Endothelial cell of umbilical vein (primary cell): Measurements from ENCODE around the gene MED27. TPM values are rescaled to one million over a fixed set of nuclear protein-coding genes. Genes with fewer than 3 reads are reported as not detected.

Experiments
- BruUV-seq: library from RNA; stranded (reverse); fragments of 400-500 nt; replicated peaks from 2 replicates; lab custom pipeline; 2021; lab: Mats Ljungman, UMichigan
- CTCF ChIA-PET: fragments of 300-600, 350-600 bp; sonication (Branson Sonifier 250); formaldehyde crosslinking; loops from one replicate; lab custom pipeline; 2021; ENCODE audit warnings: antibody characterized with exemption, inconsistent platforms; lab: Charles Lee
- POLR2A ChIA-PET: fragments of 300-600, 350-600 bp; sonication (Branson Sonifier 250); formaldehyde crosslinking; loops from one replicate; lab custom pipeline; 2021; ENCODE audit warnings: antibody characterized with exemption, inconsistent platforms; lab: Charles Lee
- DNase-seq: peaks from one replicate; pipeline ENCODE4 v3.0.0-alpha.2; 2011; ENCODE audit warnings: low read depth, low spot score
- FAIRE-seq: peaks from 2 replicates; lab custom pipeline; 2011; peaks lifted over from hg19 to GRCh38; lab: Jason Lieb, UNC
- H2AFZ ChIP-seq: 2 replicates; pipeline ENCODE4 v1.6.0; 2012; ENCODE audit warnings: low read depth, low read length, control low read depth, inconsistent platforms
- H3K27ac ChIP-seq: 2 replicates; pipeline ENCODE4 v1.5.1; 2011; ENCODE audit warnings: low read depth, mild to moderate bottlenecking, control low read depth, low read length, moderate library complexity; ENCODE audit not compliant: insufficient read depth
- H3K27me3 ChIP-seq, 2 experiments: 2 replicates each; pipeline versions ENCODE4 v1.6.0 to v1.6.1; 2011; ENCODE audit warnings: low read length in 2 of 2, mixed read lengths in 1 of 2; ENCODE audit not compliant: control insufficient read depth in 2 of 2, insufficient read depth in 2 of 2
- H3K36me3 ChIP-seq, 2 experiments: 2 replicates in 1 of 2; 3 replicates in 1 of 2; pipeline ENCODE4 v1.5.1; 2011; ENCODE audit warnings: low read length in 2 of 2, mild to moderate bottlenecking in 1 of 2, moderate library complexity in 1 of 2; ENCODE audit not compliant: control insufficient read depth in 2 of 2, insufficient read depth in 2 of 2; ENCODE audit errors: extremely low read depth in 1 of 2
- H3K4me1 ChIP-seq: 3 replicates; pipeline ENCODE4 v1.5.1; 2011; ENCODE audit warnings: mild to moderate bottlenecking, low read length; ENCODE audit not compliant: control insufficient read depth, insufficient read depth; ENCODE audit errors: extremely low read depth
- H3K4me2 ChIP-seq: 2 replicates; pipeline ENCODE4 v1.6.1; 2011; ENCODE audit warnings: low read length, control low read depth, mixed read lengths; ENCODE audit not compliant: insufficient read depth
- H3K4me3 ChIP-seq, 3 experiments: fragments of 200-600 bp in 1 of 3; sonication (generic), shearing (Covaris generic) in 1 of 3; replicated peaks in 1 of 3; 2 replicates each; pipeline ENCODE4 v1.5.1; 2011 to 2016; ENCODE audit warnings: control low read depth in 3 of 3, low read length in 3 of 3, mild to moderate bottlenecking in 2 of 3, inconsistent platforms in 1 of 3, low read depth in 1 of 3, moderate library complexity in 1 of 3; ENCODE audit not compliant: insufficient read depth in 1 of 3
- H3K79me2 ChIP-seq: 2 replicates; pipeline ENCODE4 v1.6.0; 2012; ENCODE audit warnings: low read length, inconsistent platforms; ENCODE audit not compliant: control insufficient read depth, insufficient read depth
- H3K9ac ChIP-seq: replicated peaks from 2 replicates; pipeline ENCODE3; 2011; ENCODE audit warnings: low read length, control low read depth; ENCODE audit not compliant: insufficient read depth; ENCODE audit errors: extremely low read depth
- H3K9me1 ChIP-seq: replicated peaks from 3 replicates; pipeline ENCODE4 v1.6.0; 2011; ENCODE audit warnings: mild to moderate bottlenecking, low read length; ENCODE audit not compliant: control insufficient read depth, insufficient read depth; ENCODE audit errors: extremely low read depth
- H3K9me3 ChIP-seq: replicated peaks from 2 replicates; pipeline ENCODE4 v1.5.1; 2012; ENCODE audit warnings: low read length, inconsistent platforms; ENCODE audit not compliant: control insufficient read depth, insufficient read depth
- H4K20me1 ChIP-seq: replicated peaks from 2 replicates; pipeline ENCODE3; 2011; ENCODE audit warnings: mild to moderate bottlenecking, low read length; ENCODE audit not compliant: control insufficient read depth, insufficient read depth; ENCODE audit errors: extremely low read depth
- EZH2 ChIP-seq: IDR thresholded peaks from 2 replicates; pipeline ENCODE4 v1.6.1; 2012; ENCODE audit warnings: borderline replicate concordance, low read depth, mild to moderate bottlenecking, moderate library complexity, low read length, inconsistent platforms; ENCODE audit not compliant: severe bottlenecking
- FOS ChIP-seq: IDR thresholded peaks from 2 replicates; pipeline ENCODE4 v1.6.1; 2011; ENCODE audit warnings: mild to moderate bottlenecking, low read length, moderate library complexity, borderline replicate concordance; ENCODE audit not compliant: insufficient read depth
- GATA2 ChIP-seq: IDR thresholded peaks from 2 replicates; pipeline ENCODE4 v1.7.0; 2011; ENCODE audit warnings: low read depth, mild to moderate bottlenecking, moderate library complexity, mixed read lengths, low read length; ENCODE audit not compliant: insufficient read length, insufficient read depth
- MYC ChIP-seq: IDR thresholded peaks from one replicate; pipeline ENCODE4 v1.6.1; 2011; ENCODE audit warnings: mild to moderate bottlenecking, low read depth, low read length
- POLR2A ChIP-seq: IDR thresholded peaks from 2 replicates; pipeline ENCODE4 v1.6.1; 2012; ENCODE audit warnings: low read depth, mild to moderate bottlenecking, control low read depth, low read length
- POLR2AphosphoS5 ChIP-seq: IDR thresholded peaks from 2 replicates; pipeline ENCODE4 v1.6.1; 2012; ENCODE audit warnings: low read depth, mild to moderate bottlenecking, control low read depth, low read length, moderate library complexity; ENCODE audit not compliant: insufficient read depth
- dilution Hi-C: fragments of 300-500 bp; cut with MboI; formaldehyde crosslinking; loops from one replicate; pipeline ENCODE4 v1.15.0; 2019; ENCODE audit warnings: low sequenced_read_pairs; ENCODE audit not compliant: extremely low pct_ligation_motif_present
- intact Hi-C: fragments of 100-400 bp; cut with micrococcal nuclease; formaldehyde crosslinking; loops from one replicate; pipeline ENCODE4 v1.10.0; 2022
- polyA plus RNA-seq, 4 experiments: library from polyadenylated mRNA; depleted of rRNA in 3 of 4; stranded (reverse) in 3 of 4; unstranded in 1 of 4; fragments of >200 nt; gene quantifications; 2 replicates each; pipeline versions ENCODE4 v1.2.1 to v1.2.3, GENCODE V29; 2011 to 2012; ENCODE audit warnings: missing spikeins in 1 of 4
- total RNA-seq: library from RNA; stranded (reverse); gene quantifications from 2 replicates; pipeline ENCODE4 v1.2.3, GENCODE V29; 2021
- TF ChIP-seq, protein P1 (sequence below), 2 donors: IDR thresholded peaks; 1 replicate in 1 of 2; 2 replicates in 1 of 2; pipeline ENCODE4 v1.5.1; 2011; ENCODE audit warnings: low read length in 2 of 2, mild to moderate bottlenecking in 2 of 2, moderate library complexity in 2 of 2, control low read depth in 1 of 2, inconsistent platforms in 1 of 2, low read depth in 1 of 2; ENCODE audit not compliant: insufficient read depth in 1 of 2; ENCODE audit errors: extremely low read depth in 1 of 2
- TF ChIP-seq, protein P2 (sequence below): IDR thresholded peaks from 2 replicates; pipeline ENCODE4 v1.6.1; 2011; ENCODE audit not compliant: insufficient read depth, insufficient read length

MED27 gene
- total and polyA plus RNA-seq, 2 donors (not counting 3 experiments of a cell fraction or from before 2014, with no cell fraction given) = 27.9 to 47.8 TPM

DNA sequence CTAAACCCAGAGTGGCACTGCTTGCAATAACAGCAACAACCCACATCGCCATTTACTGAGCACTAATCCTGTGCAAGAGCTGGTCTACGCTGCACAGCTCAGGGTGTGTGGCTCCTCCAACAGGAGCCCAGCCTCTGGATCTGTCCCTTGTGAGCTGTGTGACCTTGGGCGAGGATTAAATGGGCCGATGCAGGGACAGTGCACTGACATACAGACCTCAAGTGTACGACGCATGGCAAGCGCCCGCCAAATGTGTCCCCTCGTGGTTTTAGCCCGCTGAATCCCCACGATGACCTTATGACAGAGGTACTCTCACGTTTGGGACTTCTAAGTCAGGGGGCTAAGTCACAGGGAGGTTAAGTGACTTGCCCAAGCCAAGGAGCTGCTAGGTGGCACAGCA is 209.5 kb downstream of the MED27 start:
- no peaks in the 10 kb centered on the region for H3K79me2 ChIP-seq
- dilution Hi-C loops (no loop called here), intact Hi-C loops (no loop called here)
- H3K36me3 ChIP-seq = no peaks in the 10 kb centered on the region
- H3K4me2 ChIP-seq = no peak overlapping the region
- H3K9me1 ChIP-seq = no peaks in the 10 kb centered on the region
- no peak overlapping the region for H3K4me3 ChIP-seq
- H4K20me1 ChIP-seq = no peaks in the 10 kb centered on the region
- no peak overlapping the region for H2AFZ ChIP-seq
- H3K27ac ChIP-seq = no peak overlapping the region
- BruUV-seq = no TSS peak
- CTCF ChIA-PET = interaction anchor here (0.9 kb wide), 1 partner anchor 8 kb away, joined by 3 read pairs; no protein-coding TSS in a partner anchor
- POLR2A ChIA-PET = no interaction called here
- no peaks in the 10 kb centered on the region for H3K4me1 ChIP-seq
- no peak overlapping the region for H3K9ac ChIP-seq
- FAIRE-seq (no peak), DNase-seq (no peak)
- no peaks in the 10 kb centered on the region for H3K27me3 ChIP-seq
- TF ChIP-seq, protein P1, sequence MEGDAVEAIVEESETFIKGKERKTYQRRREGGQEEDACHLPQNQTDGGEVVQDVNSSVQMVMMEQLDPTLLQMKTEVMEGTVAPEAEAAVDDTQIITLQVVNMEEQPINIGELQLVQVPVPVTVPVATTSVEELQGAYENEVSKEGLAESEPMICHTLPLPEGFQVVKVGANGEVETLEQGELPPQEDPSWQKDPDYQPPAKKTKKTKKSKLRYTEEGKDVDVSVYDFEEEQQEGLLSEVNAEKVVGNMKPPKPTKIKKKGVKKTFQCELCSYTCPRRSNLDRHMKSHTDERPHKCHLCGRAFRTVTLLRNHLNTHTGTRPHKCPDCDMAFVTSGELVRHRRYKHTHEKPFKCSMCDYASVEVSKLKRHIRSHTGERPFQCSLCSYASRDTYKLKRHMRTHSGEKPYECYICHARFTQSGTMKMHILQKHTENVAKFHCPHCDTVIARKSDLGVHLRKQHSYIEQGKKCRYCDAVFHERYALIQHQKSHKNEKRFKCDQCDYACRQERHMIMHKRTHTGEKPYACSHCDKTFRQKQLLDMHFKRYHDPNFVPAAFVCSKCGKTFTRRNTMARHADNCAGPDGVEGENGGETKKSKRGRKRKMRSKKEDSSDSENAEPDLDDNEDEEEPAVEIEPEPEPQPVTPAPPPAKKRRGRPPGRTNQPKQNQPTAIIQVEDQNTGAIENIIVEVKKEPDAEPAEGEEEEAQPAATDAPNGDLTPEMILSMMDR (IDR thresholded peaks at IDR 0.05; ENCODE audit: extremely low read depth in 1 of 2, insufficient read depth in 1 of 2, low read depth in 1 of 2, low read length in 2 of 2) = no peak
- TF ChIP-seq, protein P2, sequence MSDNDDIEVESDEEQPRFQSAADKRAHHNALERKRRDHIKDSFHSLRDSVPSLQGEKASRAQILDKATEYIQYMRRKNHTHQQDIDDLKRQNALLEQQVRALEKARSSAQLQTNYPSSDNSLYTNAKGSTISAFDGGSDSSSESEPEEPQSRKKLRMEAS = no peak
- no peak for TF ChIP-seq POLR2AphosphoS5
- no peak for TF ChIP-seq GATA2
- no peak for TF ChIP-seq MYC
- no peak for TF ChIP-seq EZH2
- TF ChIP-seq POLR2A = no peak
- TF ChIP-seq FOS = no peak
- no peaks in the 10 kb centered on the region for H3K9me3 ChIP-seq
